ENCODE measurements around the gene ACD. TPM values are rescaled to one million over a fixed set of nuclear protein-coding genes. Genes with fewer than 3 reads are reported as not detected.

The ACD gene
- total RNA-seq, 1 experiment from 2014 or later, result 33.6 TPM

GRCh38 chr16:67667817-67668494 lies 7.9 kb upstream of the ACD start:
- BruUV-seq (replicated peaks), result no TSS peak
- H3K27me3 Mint-ChIP-seq (ENCODE audit: insufficient read depth, unreplicated experiment), result no peaks in the 10 kb centered on the region
- no peaks in the 10 kb centered on the region for H3K9me3 Mint-ChIP-seq (ENCODE audit: unreplicated experiment)
- POLR2A ChIA-PET, result interaction anchor here (0.6 to 1.6 kb wide), 4 partner anchors 96 to 147 kb away, joined by 3 to 5 read pairs (median 4); no protein-coding TSS in a partner anchor
- DNase-seq (ENCODE audit: unreplicated experiment), result peak; percentile 82
- H3K4me3 Mint-ChIP-seq (ENCODE audit: unreplicated experiment), result no peak overlapping the region
- peaks cover 7% of the 10 kb centered on the region for H3K4me1 Mint-ChIP-seq (ENCODE audit: insufficient read depth, unreplicated experiment)
- H3K27ac Mint-ChIP-seq (ENCODE audit: low read depth, unreplicated experiment), result no peak overlapping the region
- CTCF ChIA-PET, result interaction anchor here (0.5 to 6.9 kb wide), 21 partner anchors 9 to 825 kb away, joined by 3 to 57 read pairs (median 3); partner anchors contain the start of gene GFOD2
- TF ChIP-seq CTCF (IDR thresholded peaks at IDR 0.05; ENCODE audit: unreplicated experiment), result peak; percentile 63
- H3K36me3 Mint-ChIP-seq (ENCODE audit: insufficient read depth, unreplicated experiment), result peaks cover 4% of the 10 kb centered on the region
- intact Hi-C loops (cut with micrococcal nuclease), result loop anchor here (1.0 kb wide), 2 partner anchors 106 to 147 kb away; partner anchors contain the start of gene CTCF

DNA sequence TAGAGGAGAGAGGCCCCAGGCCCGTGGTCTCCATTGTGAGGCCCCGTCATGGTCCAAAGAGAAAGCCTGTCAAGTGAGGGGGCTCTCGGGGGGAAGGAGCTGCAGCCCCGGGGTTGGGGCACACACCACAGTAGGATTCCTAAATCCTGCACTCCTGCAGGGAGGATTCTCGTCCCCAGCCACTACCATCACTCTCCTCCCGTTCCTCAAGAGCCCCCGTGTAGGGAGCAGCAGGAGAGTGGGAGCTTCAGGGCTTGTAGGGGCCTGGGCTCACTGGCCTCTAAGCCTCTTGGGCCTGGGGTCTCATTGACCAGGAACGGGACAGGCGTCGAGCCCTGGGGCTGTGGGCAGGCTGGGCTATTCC lies 7.4 kb upstream of the ACD start:
- no peak overlapping the region for H3K27ac Mint-ChIP-seq (ENCODE audit: low read depth, unreplicated experiment)
- CTCF ChIA-PET, result interaction anchor here (0.6 to 6.9 kb wide), 15 partner anchors 9 to 825 kb away, joined by 3 to 57 read pairs (median 4); partner anchors contain the start of gene GFOD2
- H3K36me3 Mint-ChIP-seq (ENCODE audit: insufficient read depth, unreplicated experiment), result peaks cover 4% of the 10 kb centered on the region
- no peaks in the 10 kb centered on the region for H3K27me3 Mint-ChIP-seq (ENCODE audit: insufficient read depth, unreplicated experiment)
- no peaks in the 10 kb centered on the region for H3K9me3 Mint-ChIP-seq (ENCODE audit: unreplicated experiment)
- no TSS peak for BruUV-seq (replicated peaks)
- H3K4me1 Mint-ChIP-seq (ENCODE audit: insufficient read depth, unreplicated experiment), result peaks cover 4% of the 10 kb centered on the region
- intact Hi-C loops (cut with micrococcal nuclease), result no loop called here
- peak overlapping the region; percentile 72 for H3K4me3 Mint-ChIP-seq (ENCODE audit: unreplicated experiment)
- DNase-seq (ENCODE audit: unreplicated experiment), result no peak
- no peak for TF ChIP-seq CTCF (IDR thresholded peaks at IDR 0.05; ENCODE audit: unreplicated experiment)
- POLR2A ChIA-PET, result interaction anchor here (0.6 to 1.6 kb wide), 4 partner anchors 95 to 146 kb away, joined by 3 to 5 read pairs (median 4); no protein-coding TSS in a partner anchor

GRCh38 chr16:67666559-67667452 lies 6.7 kb upstream of the ACD start, which contains the start of the genes C16orf86 and ENKD1:
Gene C16orf86 (plus strand): TSS chr16:67666814. CDS start chr16:67666971, 157 bp downstream.
Gene ENKD1 (minus strand): TSS chr16:67666750. CDS start chr16:67666442, 308 bp downstream.
- H3K9me3 Mint-ChIP-seq (ENCODE audit: unreplicated experiment), result no peaks in the 10 kb centered on the region
- no peak for DNase-seq (ENCODE audit: unreplicated experiment)
- H3K4me3 Mint-ChIP-seq (ENCODE audit: unreplicated experiment), result peak within 1 kb of the TSS; percentile 72
- CTCF ChIA-PET, result interaction anchor here (0.6 to 6.9 kb wide), 14 partner anchors 8 to 826 kb away, joined by 3 to 57 read pairs (median 4); no protein-coding TSS in a partner anchor
- intact Hi-C loops (cut with micrococcal nuclease), result no loop called here
- TF ChIP-seq CTCF (IDR thresholded peaks at IDR 0.05; ENCODE audit: unreplicated experiment), result no peak
- peaks cover 4% of the 10 kb centered on the region for H3K36me3 Mint-ChIP-seq (ENCODE audit: insufficient read depth, unreplicated experiment)
- POLR2A ChIA-PET, result interaction anchor here (0.6 to 1.6 kb wide), 6 partner anchors 95 to 212 kb away, joined by 3 to 6 read pairs (median 4); no protein-coding TSS in a partner anchor
- H3K27me3 Mint-ChIP-seq (ENCODE audit: insufficient read depth, unreplicated experiment), result no peaks in the 10 kb centered on the region
- H3K4me1 Mint-ChIP-seq (ENCODE audit: insufficient read depth, unreplicated experiment), result no peaks in the 10 kb centered on the region
- no TSS peak for BruUV-seq (replicated peaks)
- peak within 1 kb of the TSS; percentile 46 for H3K27ac Mint-ChIP-seq (ENCODE audit: low read depth, unreplicated experiment)
